Tibial artery (tissue), 4 donors: ENCODE measurements around the gene SPEM1.

Experiments used
- DNase-seq, 2 donors: peaks; one replicate each; pipeline ENCODE4 v3.0.0-alpha.2; 2019
- H3K27ac ChIP-seq, 2 donors: fragments of 200-600 bp; sonication (generic) in 1 of 2; 1 replicate in 1 of 2; 2 replicates in 1 of 2; pipeline ENCODE4 v1.5.1; 2018 to 2019; ENCODE audit warnings: mild to moderate bottlenecking in 1 of 2
- H3K27me3 ChIP-seq, 2 donors: fragments of 200-600 bp; sonication (generic) in 1 of 2; one replicate each; pipeline versions ENCODE4 v1.5.1 to v1.6.0; 2016 to 2019
- H3K36me3 ChIP-seq, 3 donors: fragments of 200-600 bp; sonication (generic) in 2 of 3; one replicate each; pipeline ENCODE4 v1.5.1; 2016 to 2019; ENCODE audit warnings: mild to moderate bottlenecking in 2 of 3
- H3K4me1 ChIP-seq, 4 donors: fragments of 200-600 bp; sonication (generic) in 2 of 4; 1 replicate in 3 of 4; 2 replicates in 1 of 4; pipeline ENCODE4 v1.5.1; 2016 to 2019
- H3K4me3 ChIP-seq, 2 donors: fragments of 200-600 bp; sonication (generic) in 1 of 2; 1 replicate in 1 of 2; 2 replicates in 1 of 2; pipeline ENCODE4 v1.5.1; 2018 to 2019; ENCODE audit warnings: mild to moderate bottlenecking in 2 of 2
- H3K9me3 ChIP-seq, 3 donors: fragments of 200-600 bp; sonication (generic) in 1 of 3; one replicate each; pipeline ENCODE4 v1.5.1; 2016 to 2019
- intact Hi-C: fragments of 100-400 bp; cut with DNase I; formaldehyde crosslinking; loops from one replicate; pipeline ENCODE4 v1.15.0; 2023; ENCODE audit warnings: low total_unique reads
- TF ChIP-seq, protein P1 (sequence below), 2 experiments: fragments of 200-600 bp in 1 of 2; fragments of 450-650 bp in 1 of 2; IDR thresholded peaks; one replicate each; pipeline ENCODE4 v1.5.1; 2017 to 2019; ENCODE audit warnings: antibody characterized with exemption in 2 of 2, mild to moderate bottlenecking in 1 of 2, moderate library complexity in 1 of 2

The SPEM1 gene

DNA sequence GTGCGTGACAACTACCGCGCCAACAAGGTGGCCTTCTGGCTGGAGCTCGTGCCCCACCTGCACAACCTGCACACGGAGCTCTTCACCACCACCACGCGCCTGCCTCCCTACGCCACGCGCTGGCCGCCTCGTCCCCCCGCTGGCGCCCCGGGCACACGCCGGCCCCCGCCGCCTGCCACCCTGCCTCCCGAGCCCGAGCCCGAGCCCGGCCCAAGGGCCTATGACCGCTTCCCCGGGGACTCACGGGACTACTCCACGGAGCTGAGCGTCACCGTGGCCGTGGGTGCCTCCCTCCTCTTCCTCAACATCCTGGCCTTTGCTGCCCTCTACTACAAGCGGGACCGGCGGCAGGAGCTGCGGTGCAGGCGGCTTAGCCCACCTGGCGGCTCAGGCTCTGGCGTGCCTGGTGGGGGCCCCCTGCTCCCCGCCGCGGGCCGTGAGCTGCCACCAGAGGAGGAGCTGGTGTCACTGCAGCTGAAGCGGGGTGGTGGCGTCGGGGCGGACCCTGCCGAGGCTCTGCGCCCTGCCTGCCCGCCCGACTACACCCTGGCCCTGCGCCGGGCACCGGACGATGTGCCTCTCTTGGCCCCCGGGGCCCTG, 3.0 kb upstream of the SPEM1 start:
- no peak overlapping the region for H3K4me3 ChIP-seq
- intact Hi-C loops = no loop called here
- H3K9me3 ChIP-seq = no peaks in the 10 kb centered on the region
- DNase-seq = no peak
- peaks cover 0 to 9% of the 10 kb centered on the region in 2 donors for H3K27me3 ChIP-seq
- no peak overlapping the region for H3K27ac ChIP-seq
- no peaks in the 10 kb centered on the region for H3K4me1 ChIP-seq
- H3K36me3 ChIP-seq = peaks cover 0 to 40% (median 20%) of the 10 kb centered on the region in 3 donors
- TF ChIP-seq, protein P1, sequence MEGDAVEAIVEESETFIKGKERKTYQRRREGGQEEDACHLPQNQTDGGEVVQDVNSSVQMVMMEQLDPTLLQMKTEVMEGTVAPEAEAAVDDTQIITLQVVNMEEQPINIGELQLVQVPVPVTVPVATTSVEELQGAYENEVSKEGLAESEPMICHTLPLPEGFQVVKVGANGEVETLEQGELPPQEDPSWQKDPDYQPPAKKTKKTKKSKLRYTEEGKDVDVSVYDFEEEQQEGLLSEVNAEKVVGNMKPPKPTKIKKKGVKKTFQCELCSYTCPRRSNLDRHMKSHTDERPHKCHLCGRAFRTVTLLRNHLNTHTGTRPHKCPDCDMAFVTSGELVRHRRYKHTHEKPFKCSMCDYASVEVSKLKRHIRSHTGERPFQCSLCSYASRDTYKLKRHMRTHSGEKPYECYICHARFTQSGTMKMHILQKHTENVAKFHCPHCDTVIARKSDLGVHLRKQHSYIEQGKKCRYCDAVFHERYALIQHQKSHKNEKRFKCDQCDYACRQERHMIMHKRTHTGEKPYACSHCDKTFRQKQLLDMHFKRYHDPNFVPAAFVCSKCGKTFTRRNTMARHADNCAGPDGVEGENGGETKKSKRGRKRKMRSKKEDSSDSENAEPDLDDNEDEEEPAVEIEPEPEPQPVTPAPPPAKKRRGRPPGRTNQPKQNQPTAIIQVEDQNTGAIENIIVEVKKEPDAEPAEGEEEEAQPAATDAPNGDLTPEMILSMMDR (IDR thresholded peaks at IDR 0.05) = no peak

DNA sequence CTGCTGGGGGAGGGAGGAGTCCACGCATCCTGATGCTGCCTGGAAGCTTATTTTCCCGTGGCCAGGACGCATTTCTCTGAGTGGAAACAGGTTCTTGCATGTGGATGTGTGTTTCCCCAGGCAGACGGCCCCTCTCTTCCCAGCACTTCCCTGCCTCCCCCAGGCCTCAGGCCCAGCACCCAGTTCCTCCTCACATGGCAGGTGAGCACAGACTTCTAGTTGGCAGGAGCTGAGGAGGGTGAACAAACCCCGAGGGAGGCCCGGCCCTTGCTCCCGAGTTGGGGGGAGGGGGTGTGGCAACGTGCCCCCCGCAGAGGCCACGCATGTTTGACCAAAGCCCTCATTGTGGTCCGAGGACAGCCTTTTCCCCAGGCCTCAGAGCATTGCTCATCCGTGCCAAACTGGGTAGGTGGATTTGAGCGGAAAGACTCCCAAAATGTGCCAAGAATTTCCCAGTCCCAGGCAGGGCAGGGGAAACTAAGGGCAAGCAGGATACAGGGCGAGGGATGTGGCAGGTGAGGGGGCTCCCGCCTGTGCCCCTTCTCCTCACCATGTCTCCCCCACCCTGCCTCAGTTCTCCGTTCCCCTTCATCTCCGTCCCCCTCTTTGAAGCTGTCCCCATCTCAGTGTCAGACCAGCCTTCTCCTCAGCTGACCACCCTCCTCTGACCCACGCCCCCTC, 1.5 kb upstream of the SPEM1 start:
- H3K4me3 ChIP-seq = no peak overlapping the region
- no peak for DNase-seq
- H3K36me3 ChIP-seq = peaks cover 0 to 40% (median 20%) of the 10 kb centered on the region in 3 donors
- intact Hi-C loops = no loop called here
- H3K4me1 ChIP-seq = no peaks in the 10 kb centered on the region
- no peak overlapping the region for H3K27ac ChIP-seq
- peaks cover 0 to 9% of the 10 kb centered on the region in 2 donors for H3K27me3 ChIP-seq
- no peaks in the 10 kb centered on the region for H3K9me3 ChIP-seq
- TF ChIP-seq, protein P1 (IDR thresholded peaks at IDR 0.05) = no peak

DNA sequence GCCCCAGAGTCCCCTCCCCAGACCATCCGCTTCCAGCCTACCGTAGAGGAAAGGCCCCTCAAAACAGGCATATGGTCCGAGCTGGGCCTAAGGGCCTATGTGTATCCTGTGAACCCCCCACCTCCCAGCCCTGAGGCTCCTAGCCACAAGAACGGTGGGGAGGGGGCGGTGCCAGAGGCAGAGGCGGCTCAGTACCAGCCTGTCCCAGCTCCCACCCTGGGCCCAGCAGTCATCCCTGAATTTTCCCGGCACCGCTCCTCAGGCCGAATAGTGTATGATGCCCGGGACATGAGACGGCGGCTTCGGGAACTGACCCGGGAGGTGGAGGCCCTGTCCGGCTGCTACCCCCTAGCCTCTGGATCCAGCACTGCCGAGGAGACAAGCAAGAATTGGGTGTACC, 1.1 kb downstream of the SPEM1 start:
- peaks cover 0 to 9% of the 10 kb centered on the region in 2 donors for H3K27me3 ChIP-seq
- peaks cover 0 to 19% (median 13%) of the 10 kb centered on the region in 3 donors for H3K36me3 ChIP-seq
- H3K4me3 ChIP-seq = no peak overlapping the region
- no peak overlapping the region for H3K27ac ChIP-seq
- H3K4me1 ChIP-seq = no peaks in the 10 kb centered on the region
- DNase-seq = no peak
- TF ChIP-seq, protein P1 (IDR thresholded peaks at IDR 0.05) = no peak
- intact Hi-C loops = no loop called here
- no peaks in the 10 kb centered on the region for H3K9me3 ChIP-seq

DNA sequence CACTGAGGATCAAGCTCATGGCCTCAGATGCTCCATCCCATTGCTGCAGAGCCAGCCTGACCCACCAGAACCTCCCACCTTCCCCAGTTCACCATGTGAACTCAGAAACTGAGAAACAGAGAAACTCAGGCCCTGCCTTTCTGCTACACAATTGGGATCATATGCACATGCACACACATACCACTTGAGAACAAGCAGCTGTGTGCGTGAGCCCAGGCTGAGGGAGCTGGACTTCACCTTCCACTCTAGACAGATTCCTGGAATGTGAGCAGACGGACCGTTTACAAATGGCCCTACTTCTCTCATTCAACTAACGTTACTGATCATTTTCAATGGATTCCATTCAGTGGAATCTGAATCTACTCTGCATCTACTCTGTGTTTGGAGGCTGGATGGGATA, 3.6 kb downstream of the SPEM1 start:
- Histone ChIP-seq H3K36me3 (no peaks in the 10 kb centered on the region), H3K27ac (no peak overlapping the region), H3K4me1 (no peaks in the 10 kb centered on the region), H3K4me3 (no peak overlapping the region), H3K27me3 (peaks cover 0 to 7% of the 10 kb centered on the region in 2 donors), H3K9me3 (no peaks in the 10 kb centered on the region)
- no peak for DNase-seq
- intact Hi-C loops = no loop called here
- TF ChIP-seq, protein P1 (IDR thresholded peaks at IDR 0.05) = no peak

DNA sequence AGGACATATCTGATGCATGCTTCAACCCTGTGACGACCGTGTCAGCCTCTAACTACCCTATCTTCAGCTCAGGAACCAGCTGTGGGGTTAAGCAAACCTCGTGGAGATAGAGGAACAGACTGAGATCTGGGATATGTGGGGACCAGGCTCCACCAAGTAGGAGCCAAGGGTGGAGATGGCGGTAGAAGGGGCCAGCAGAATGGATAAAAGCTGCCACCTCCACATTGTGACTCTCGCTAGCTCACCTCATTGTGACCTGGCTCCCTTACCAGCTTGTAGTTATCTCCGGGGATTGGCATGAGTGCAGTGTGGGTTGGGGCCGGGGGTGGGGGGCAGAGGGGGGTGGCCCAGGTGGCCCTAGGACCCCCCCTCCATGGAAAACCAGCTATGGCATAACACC, 5.2 kb downstream of the SPEM1 start, which contains the start of gene SPEM2:
Gene SPEM2 (plus strand): TSS at position 301 of the 400 bp plus-strand sequence. CDS start 73 bp downstream, at position 374.
- DNase-seq = no peak
- H3K27ac ChIP-seq = no peak within 1 kb of the TSS
- H3K4me1 ChIP-seq = no peaks in the 10 kb centered on the region
- no peaks in the 10 kb centered on the region for H3K27me3 ChIP-seq
- intact Hi-C loops = no loop called here
- H3K36me3 ChIP-seq = no peaks in the 10 kb centered on the region
- TF ChIP-seq, protein P1 (IDR thresholded peaks at IDR 0.05) = no peak
- no peaks in the 10 kb centered on the region for H3K9me3 ChIP-seq
- H3K4me3 ChIP-seq = no peak within 1 kb of the TSS
